Measurements from ENCODE around the gene NR4A3.

- TF ChIP-seq POLR2AphosphoS5 (IDR thresholded peaks at IDR 0.05; ENCODE audit: low read depth): no peak
- no peak for TF ChIP-seq EZH2 (IDR thresholded peaks at IDR 0.05; ENCODE audit: low read depth, unreplicated experiment)
- no peak for TF ChIP-seq CTCF (conservative IDR thresholded peaks at IDR 0.05; ENCODE audit: low read depth in 2 of 2)
- TF ChIP-seq CREB1 (CRISPR knock-in tag; IDR thresholded peaks at IDR 0.05; ENCODE audit: low read depth): no peak
- no peak for TF ChIP-seq ETS1 (IDR thresholded peaks at IDR 0.05)
- no peak for TF ChIP-seq NANOG (IDR thresholded peaks at IDR 0.05; ENCODE audit: borderline replicate concordance)
- no peak for TF ChIP-seq ZNF331 (CRISPR knock-in tag; IDR thresholded peaks at IDR 0.05; ENCODE audit: low read depth)
- TF ChIP-seq REST (IDR thresholded peaks at IDR 0.05; ENCODE audit: unreplicated experiment): no peak
- no peak for TF ChIP-seq EZH2phosphoT487 (IDR thresholded peaks at IDR 0.05; ENCODE audit: unreplicated experiment)
- no peak for TF ChIP-seq ZNF114 (CRISPR knock-in tag; IDR thresholded peaks at IDR 0.05)
- no peak for TF ChIP-seq JUNB (IDR thresholded peaks at IDR 0.05; ENCODE audit: unreplicated experiment)
- TF ChIP-seq STAT1 (IDR thresholded peaks at IDR 0.05; ENCODE audit: unreplicated experiment): no peak
Observed at GRCh38 chr9:99894826-99895225, 73.1 kb downstream of the NR4A3 start.

All from GM23338 (cell line).